Measurements from ENCODE around the gene SEMA6A.

GRCh38 chr5:116563736-116564308, 10.8 kb downstream of the SEMA6A start:
- TF ChIP-seq POLR2A (IDR thresholded peaks at IDR 0.05; ENCODE audit: low read depth, low read length) (no peak), POLR2AphosphoS5 (IDR thresholded peaks at IDR 0.05; ENCODE audit: low read depth, low read length) (no peak), TAF1 (IDR thresholded peaks at IDR 0.05; ENCODE audit: borderline replicate concordance, low read depth, low read length) (no peak)
